ENCODE data around the gene CRMP1. TPM values are rescaled to one million over a fixed set of nuclear protein-coding genes. Genes with fewer than 3 reads are reported as not detected.

Gene CRMP1
- total RNA-seq, 1 experiment from 2014 or later, result 77.5 TPM

GRCh38 chr4:5810151-5810550, 82.7 kb downstream of the CRMP1 start:
- ChIA-PET CTCF (no interaction called here), POLR2A (ENCODE audit: low non-redundant PET) (interaction anchor here (0.5 kb wide), 1 partner anchor 78 kb away, joined by 5 read pairs; no protein-coding TSS in a partner anchor)
- H3K4me3 ChIP-seq (ENCODE audit: low read depth, low read length, poor library complexity, severe bottlenecking), result no peak overlapping the region
- H3K9me3 ChIP-seq (ENCODE audit: low read depth, low read length, poor library complexity, severe bottlenecking), result no peaks in the 10 kb centered on the region
- H3K27me3 ChIP-seq (replicated peaks; ENCODE audit: insufficient read depth, low read depth, low read length, poor library complexity), result no peaks in the 10 kb centered on the region
- intact Hi-C loops (cut with micrococcal nuclease; ENCODE audit: unreplicated experiment), result loop anchor here (10.0 kb wide), 1 partner anchor 1325 kb away; no protein-coding TSS in a partner anchor
- no peaks in the 10 kb centered on the region for H3K4me1 ChIP-seq (ENCODE audit: insufficient read depth, low read length, poor library complexity, severe bottlenecking)
- no TSS peak for BruUV-seq (replicated peaks)
- H3K27ac ChIP-seq (ENCODE audit: low read depth, low read length, poor library complexity, severe bottlenecking), result no peak overlapping the region
- TF ChIP-seq CTCF (conservative IDR thresholded peaks at IDR 0.05; ENCODE audit: low read depth, low read length), result no peak
- no peak for TF ChIP-seq EZH2 (IDR thresholded peaks at IDR 0.05; ENCODE audit: borderline replicate concordance, low read depth, low read length, poor library complexity, severe bottlenecking)
- DNase-seq (ENCODE audit: low spot score), result no peak
- H3K36me3 ChIP-seq (ENCODE audit: insufficient read depth, low read length, poor library complexity, severe bottlenecking), result peaks cover 20% of the 10 kb centered on the region

GRCh38 chr4:5809216-5809776, 83.6 kb downstream of the CRMP1 start:
- POLR2A ChIA-PET (ENCODE audit: low non-redundant PET), result interaction anchor here (0.5 to 0.6 kb wide), 2 partner anchors 79 to 754 kb away, joined by 4 to 5 read pairs; no protein-coding TSS in a partner anchor
- DNase-seq (ENCODE audit: low spot score), result no peak
- no peaks in the 10 kb centered on the region for H3K4me1 ChIP-seq (ENCODE audit: insufficient read depth, low read length, poor library complexity, severe bottlenecking)
- H3K4me3 ChIP-seq (ENCODE audit: low read depth, low read length, poor library complexity, severe bottlenecking), result no peak overlapping the region
- H3K9me3 ChIP-seq (ENCODE audit: low read depth, low read length, poor library complexity, severe bottlenecking), result no peaks in the 10 kb centered on the region
- BruUV-seq (replicated peaks), result no TSS peak
- no peak overlapping the region for H3K27ac ChIP-seq (ENCODE audit: low read depth, low read length, poor library complexity, severe bottlenecking)
- intact Hi-C loops (cut with micrococcal nuclease; ENCODE audit: unreplicated experiment), result no loop called here
- peaks cover 20% of the 10 kb centered on the region for H3K36me3 ChIP-seq (ENCODE audit: insufficient read depth, low read length, poor library complexity, severe bottlenecking)
- TF ChIP-seq CTCF (conservative IDR thresholded peaks at IDR 0.05; ENCODE audit: low read depth, low read length), result no peak
- no peak for TF ChIP-seq EZH2 (IDR thresholded peaks at IDR 0.05; ENCODE audit: borderline replicate concordance, low read depth, low read length, poor library complexity, severe bottlenecking)
- no peaks in the 10 kb centered on the region for H3K27me3 ChIP-seq (replicated peaks; ENCODE audit: insufficient read depth, low read depth, low read length, poor library complexity)
- CTCF ChIA-PET, result no interaction called here

GRCh38 chr4:5808081-5808741, 84.7 kb downstream of the CRMP1 start:
- TF ChIP-seq CTCF (conservative IDR thresholded peaks at IDR 0.05; ENCODE audit: low read depth, low read length), result no peak
- no peak for TF ChIP-seq EZH2 (IDR thresholded peaks at IDR 0.05; ENCODE audit: borderline replicate concordance, low read depth, low read length, poor library complexity, severe bottlenecking)
- Histone ChIP-seq H3K4me3 (ENCODE audit: low read depth, low read length, poor library complexity, severe bottlenecking) (no peak overlapping the region), H3K27ac (ENCODE audit: low read depth, low read length, poor library complexity, severe bottlenecking) (no peak overlapping the region), H3K9me3 (ENCODE audit: low read depth, low read length, poor library complexity, severe bottlenecking) (no peaks in the 10 kb centered on the region), H3K4me1 (ENCODE audit: insufficient read depth, low read length, poor library complexity, severe bottlenecking) (no peaks in the 10 kb centered on the region), H3K27me3 (replicated peaks; ENCODE audit: insufficient read depth, low read depth, low read length, poor library complexity) (no peaks in the 10 kb centered on the region), H3K36me3 (ENCODE audit: insufficient read depth, low read length, poor library complexity, severe bottlenecking) (peaks cover 20% of the 10 kb centered on the region)
- intact Hi-C loops (cut with micrococcal nuclease; ENCODE audit: unreplicated experiment), result no loop called here
- ChIA-PET POLR2A (ENCODE audit: low non-redundant PET) (no interaction called here), CTCF (no interaction called here)
- BruUV-seq (replicated peaks), result no TSS peak
- peak; percentile 33 for DNase-seq (ENCODE audit: low spot score)

Measured in A673 (cell line).